HL-60/S4 treated with phorbol 12-myristate 13-acetate at 8.2 ng/mL for 4 days and 3 days (cell line): ENCODE results near the gene TNFRSF19.
"Not testable (repeated sequence)": the region's sequence is repeated elsewhere in the genome, so short reads cannot be mapped to it uniquely, and the experiment has no call there.

Experiments
- in situ Hi-C: fragments of 300-500 bp; cut with MboI; formaldehyde crosslinking; loops from 2 replicates; pipeline ENCODE4 v1.15.0; 2022; ENCODE audit warnings: low sequenced_read_pairs

Gene TNFRSF19

DNA sequence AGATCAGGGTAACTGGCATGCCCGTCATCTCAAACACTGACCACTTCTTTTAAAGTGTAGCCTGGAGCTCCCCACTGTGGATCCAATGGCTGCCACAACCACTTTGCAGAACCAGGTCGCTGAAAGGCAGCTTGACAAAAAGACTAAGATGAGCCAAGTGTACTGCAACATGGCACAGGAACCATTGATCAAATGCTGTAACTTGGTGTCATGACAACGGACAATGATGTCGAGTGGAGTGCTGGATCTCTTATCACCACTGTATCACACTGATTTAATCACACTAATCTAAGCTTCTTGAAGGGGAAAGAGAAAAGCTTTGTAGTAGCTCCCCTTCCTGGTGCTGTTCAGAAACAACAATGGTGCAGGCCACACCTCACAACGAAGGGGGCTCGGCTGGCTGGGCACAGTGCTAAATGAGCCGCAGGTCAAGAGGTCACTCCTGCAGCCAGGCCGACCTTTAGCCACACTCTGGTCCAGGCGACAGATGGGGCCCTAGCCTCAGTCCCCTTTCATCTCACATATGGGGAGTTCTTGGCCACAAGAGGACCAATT lies 2.2 kb upstream of the TNFRSF19 start:
- in situ Hi-C loops: no loop called here

DNA sequence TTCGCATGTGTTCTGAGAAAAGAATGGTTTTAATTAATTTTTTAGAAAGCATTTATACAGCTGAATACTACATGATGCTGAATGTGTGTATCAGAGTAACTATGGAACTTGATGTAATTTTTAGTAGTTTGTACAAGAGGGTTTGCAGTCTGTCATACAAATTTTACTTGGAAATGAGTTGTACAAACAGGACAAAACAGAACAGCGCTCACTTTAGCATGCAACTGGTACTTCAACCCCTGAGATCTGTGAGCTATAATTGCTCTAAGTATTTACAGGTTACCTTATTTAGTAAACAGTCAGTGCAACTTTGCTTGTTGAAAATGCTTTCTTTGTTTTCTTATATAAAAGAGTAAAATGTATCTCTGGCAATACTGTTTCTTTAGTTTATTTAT lies 706 bp downstream of the TNFRSF19 start:
- in situ Hi-C loops: no loop called here

DNA sequence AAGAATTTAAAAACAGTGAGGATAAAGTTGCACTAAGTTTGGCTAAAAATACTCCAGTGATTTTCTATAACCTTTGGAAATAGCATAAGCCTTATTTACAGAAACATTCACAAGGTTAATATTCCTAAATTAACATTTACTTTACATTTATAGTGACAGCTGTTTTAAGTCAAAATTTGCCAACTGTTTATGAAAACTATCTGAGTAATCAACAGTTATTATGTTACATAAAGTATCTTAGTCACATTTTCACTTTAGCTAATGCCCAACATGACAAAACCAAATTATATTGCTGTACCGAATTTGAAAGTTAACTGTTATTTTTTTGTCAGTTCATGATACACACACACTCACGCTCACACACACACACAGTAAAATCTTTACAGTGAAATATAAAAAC lies 1.2 kb downstream of the TNFRSF19 start:
- in situ Hi-C loops: no loop called here

DNA sequence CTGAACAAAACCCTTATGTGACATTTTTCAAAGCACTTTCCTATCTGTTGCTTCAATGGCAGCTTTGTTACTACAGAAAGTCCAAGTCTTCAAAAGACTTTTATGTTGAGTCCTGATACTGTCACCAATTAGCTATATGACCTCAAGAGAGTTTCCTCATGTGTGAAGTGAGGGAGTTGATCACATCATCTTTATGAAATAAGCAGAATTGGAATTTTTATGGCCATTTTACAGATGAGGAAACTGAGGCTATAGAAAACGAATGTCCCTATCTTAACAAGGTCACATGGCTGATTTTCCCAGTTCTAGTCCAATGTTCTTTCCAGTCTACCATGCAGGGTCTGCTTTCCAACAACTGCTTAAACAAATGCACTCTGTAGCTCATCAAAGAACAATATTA lies 2.6 kb downstream of the TNFRSF19 start:
- in situ Hi-C loops: no loop called here

DNA sequence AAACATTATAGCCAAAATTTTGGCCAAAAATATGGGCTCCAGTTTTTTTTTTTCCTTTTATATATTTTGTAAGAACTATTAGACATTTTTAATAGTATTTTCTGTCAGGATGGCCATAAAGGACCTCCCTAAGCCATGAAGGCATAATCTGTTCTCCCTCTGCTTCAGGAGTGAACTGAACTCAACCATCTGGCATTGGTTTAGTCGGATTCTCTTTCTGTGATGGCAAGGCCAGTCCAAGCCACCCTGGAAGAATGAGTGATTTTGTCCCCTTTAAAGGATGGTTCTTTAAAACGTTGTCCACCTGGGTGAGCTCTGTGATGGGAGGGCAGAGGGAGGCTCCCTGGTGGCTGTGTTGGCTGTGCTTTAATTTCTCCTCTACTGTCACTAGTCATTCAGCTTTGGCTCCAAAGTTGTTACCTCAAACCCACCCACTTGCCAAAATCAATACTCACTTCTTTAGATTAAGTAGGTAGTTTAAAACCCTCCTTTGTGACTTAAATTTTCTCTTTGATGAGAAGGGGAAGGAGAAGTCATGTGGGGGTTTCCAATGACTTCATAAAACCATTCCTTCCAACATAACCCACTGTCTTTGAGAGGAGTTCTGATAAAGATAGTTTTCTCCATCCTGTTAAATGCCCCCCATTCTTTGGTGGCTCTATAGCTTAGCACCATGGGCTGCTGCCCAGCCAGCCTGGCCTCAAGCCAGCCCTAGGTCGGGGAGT lies 4.4 kb downstream of the TNFRSF19 start:
- in situ Hi-C loops: no loop called here

DNA sequence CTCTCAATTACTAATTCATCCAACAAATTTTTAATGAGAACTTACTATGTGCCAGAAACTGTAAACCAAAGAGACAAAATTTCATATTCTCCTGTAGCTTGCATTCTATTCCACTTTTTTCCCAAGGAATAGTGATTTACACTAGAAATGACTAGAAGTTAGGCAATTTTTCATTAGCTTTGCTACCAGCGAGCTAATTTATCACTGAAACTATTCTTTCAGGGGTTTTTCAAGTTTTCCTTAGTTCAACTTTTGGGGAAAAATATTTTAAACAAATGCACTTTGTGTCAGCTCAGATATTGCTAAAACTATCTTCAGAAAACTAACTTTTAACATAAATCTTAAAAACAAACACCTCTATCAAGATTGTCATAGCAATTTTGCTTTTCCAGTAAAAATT lies 5.4 kb downstream of the TNFRSF19 start:
- in situ Hi-C loops: no loop called here

DNA sequence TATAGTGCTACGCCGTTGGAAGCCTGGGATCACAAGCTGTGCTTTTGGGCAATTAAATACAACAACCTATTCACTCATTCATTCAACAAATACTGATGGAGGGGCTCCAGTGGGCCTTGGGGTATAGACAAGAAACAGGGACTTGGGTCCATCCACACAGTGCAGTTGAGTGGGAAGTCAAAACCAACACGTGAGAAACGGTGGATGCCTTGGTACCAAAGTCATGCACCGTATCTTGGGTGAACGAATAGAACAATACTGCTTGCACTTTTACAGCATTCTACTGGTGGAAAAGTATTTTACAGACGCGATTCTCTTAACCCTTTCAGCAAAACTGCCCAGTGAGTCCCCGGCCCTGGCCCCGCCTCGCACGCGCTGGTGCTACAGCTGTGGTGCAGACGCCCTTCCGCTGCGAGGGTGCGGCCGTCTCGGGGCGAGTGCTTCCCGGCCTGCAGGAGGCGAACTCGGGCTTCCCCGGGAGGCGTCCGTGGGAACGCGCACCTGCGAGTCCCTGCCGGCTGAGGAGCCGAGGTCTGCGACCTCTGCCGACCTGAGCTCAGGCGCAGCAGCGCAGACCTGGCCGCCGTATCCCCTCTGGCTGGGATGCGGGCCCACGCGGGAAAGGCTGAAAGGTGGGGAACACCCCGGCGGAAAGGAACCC lies 8.3 kb downstream of the TNFRSF19 start:
- in situ Hi-C loops: no loop called here

DNA sequence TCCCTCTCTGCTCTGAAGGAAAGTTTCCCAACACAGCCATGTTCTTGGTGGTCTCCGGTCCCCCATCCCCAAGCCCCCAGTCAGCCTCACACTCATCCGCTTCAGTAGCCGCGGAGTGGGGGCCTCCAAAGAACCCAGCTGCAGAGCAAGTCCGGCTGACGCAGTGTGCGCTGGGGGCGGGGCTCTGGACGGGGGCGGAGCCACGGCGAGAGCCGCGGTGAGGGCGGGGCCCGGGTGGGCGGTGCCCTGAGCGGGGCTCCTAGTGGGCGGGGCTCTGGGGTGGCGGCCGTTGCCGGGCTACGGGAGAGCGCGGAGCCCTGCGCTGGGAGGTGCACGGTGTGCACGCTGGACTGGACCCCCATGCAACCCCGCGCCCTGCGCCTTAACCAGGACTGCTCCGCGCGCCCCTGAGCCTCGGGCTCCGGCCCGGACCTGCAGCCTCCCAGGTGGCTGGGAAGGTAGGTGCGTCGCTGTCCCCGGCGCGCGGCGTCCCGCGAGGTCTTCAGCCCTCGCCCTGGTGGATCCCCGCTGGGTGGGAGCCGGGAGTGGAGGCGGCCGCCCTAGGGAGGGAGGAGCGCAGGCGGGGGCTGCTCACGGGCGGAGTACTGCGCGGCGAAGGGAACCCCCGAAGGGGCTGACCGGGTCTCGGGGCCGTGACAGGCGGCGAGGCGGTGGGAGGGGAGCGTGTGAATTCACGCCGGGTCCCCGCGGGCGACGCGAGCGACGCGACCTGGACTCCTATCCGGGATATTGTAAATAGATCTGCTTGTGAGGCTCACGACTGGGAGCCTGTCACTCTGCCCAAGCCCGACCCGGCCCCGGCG lies 9.1 kb downstream of the TNFRSF19 start:
- in situ Hi-C loops: no loop called here

DNA sequence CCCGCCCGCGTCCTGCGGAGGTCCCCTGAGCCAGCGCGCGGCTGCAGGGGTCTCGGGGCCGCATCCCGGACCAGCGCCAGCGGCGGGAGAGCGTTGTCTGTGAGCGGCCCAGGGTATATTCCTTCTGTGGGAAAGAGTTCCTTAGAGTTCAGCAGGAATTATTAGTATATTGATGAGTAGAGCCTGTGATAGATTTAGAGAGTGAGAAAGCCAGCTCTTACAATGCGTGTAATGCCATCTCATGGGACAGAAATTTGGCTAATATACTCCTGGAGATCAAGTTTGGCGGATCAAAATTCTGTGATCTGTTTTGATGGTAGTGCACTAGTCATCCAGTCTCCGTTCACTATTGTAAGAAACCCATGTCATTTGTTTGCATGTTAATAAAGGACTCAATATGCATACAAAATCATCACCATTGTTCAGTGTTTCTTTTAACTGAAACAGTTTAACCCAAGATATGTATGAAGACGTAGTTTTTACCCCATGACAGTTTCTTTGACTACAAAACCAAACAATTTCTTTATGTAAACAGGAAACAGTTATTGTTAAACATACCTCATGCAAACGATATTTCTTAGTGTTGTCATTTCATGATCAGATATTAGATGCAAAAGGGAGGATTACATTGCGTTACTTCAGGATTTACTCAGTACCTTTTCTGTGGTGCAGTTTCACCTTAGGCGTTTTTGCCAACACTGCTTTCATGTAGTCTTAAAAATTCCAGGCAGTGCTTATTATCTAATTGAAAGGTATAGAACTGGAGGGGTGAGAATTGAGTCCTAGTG lies 9.9 kb downstream of the TNFRSF19 start:
- in situ Hi-C loops: no loop called here

DNA sequence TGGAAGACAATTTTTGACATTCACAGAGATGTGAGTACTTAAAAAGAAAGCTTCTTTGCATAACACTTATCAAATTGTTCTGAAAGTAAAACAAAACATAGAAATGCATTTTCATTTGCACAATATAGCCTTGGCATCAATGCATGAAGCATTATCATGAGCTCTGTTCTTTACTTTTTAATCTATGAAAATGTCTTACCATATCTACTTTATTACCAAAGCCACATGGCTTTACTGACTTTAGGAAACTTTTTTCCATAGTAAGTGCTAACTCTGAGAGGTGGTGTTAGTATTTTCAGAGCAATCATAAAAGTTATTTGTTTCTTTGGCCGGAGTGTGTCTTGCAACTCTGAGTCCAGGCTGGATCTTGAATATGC lies 10.5 kb downstream of the TNFRSF19 start:
- in situ Hi-C loops: no loop called here

DNA sequence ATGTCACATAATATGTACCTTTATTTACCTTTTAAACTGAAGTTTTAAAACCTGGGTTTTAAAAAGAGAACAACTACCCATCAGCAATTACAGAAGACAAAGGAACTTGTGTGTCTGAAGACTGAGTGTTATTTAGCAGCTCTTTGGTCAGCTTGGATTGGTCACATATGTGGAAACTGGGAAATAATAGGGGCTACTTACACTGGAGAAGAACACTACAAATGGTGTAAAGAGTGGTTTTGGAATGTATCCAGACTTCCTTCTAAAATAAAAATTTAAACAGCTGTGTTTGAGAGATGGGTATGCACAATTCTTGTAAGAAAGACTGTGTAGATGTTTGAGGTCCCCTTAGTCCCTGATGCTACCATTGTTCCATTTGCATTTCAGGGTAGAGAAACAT lies 13.3 kb downstream of the TNFRSF19 start:
- in situ Hi-C loops: no loop called here

DNA sequence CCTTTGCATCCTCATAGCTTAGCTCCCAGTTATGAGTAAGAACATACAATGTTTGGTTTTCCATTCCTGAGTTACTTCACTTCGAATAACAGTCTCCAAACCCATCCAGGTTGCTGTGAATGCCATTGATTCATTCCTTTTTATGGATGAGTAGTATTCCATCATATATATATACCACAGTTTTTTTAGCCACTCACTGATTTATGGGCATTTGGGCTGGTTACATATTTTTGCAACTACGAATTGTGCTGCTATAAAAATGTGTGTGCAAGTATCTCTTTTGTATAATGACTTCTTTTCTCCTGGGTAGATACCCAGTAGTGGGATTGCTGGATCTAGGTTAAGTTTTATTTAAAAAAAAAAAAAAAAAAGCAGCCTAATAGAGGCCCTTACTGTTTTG lies 14.1 kb downstream of the TNFRSF19 start:
- in situ Hi-C loops: no loop called here

DNA sequence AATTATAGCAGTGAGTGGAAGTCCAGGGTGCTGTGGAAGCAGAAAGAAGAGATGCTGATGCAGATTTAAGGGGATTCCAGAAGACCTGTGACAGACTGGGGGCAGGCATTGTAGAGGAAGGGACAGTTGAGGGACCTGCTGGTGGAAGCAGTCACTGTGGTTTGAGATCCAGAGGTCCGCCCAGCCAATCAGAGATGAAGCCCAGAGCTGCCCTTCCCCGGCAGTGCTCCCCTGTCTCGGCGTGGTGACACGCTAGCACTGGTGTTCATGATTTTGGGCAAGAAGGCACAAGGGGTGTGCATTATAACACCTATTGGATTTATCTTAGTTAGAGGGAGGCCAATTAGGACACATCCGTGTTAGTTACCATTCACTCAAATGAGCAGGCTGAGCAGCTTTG lies 16.1 kb downstream of the TNFRSF19 start:
- in situ Hi-C loops: no loop called here

DNA sequence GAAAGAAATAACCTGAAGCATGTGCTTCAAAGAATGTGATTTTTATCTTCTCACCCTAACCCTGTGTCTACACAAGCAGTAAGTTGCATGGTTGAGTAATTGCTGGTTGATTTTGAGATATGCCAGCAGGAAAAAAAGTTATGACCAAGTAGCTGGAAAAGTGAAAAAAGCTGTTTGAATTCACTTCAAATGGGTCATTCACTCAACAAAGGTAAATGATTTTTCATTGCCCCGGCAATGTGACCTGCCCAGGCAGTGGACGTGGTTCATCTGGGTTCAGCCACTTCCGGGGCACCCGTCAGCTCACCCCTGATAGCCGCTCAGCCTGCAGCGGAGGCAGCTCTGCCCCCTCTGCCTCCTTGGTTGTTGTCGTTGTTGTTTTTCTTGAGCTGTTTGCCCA lies 18.5 kb downstream of the TNFRSF19 start:
- in situ Hi-C loops: no loop called here

DNA sequence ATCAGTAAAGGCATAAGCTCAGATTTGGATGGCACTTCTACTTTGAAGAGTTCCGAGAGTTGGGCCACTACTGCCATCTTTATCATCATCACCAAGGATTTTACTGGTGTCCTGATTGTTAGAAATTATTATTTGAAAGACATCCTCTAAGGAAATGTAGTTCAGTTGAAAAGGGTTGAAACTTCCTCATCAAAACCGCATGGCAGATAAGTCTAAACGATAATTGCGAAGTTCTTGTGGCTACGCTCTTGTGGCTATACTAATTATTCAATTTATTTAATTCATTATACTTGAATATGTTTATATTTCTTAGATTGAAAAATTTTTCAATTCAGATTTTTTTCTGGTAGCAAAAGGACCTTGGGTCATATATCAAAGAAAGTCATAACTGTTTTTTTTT lies 22.4 kb downstream of the TNFRSF19 start:
- in situ Hi-C loops: no loop called here

DNA sequence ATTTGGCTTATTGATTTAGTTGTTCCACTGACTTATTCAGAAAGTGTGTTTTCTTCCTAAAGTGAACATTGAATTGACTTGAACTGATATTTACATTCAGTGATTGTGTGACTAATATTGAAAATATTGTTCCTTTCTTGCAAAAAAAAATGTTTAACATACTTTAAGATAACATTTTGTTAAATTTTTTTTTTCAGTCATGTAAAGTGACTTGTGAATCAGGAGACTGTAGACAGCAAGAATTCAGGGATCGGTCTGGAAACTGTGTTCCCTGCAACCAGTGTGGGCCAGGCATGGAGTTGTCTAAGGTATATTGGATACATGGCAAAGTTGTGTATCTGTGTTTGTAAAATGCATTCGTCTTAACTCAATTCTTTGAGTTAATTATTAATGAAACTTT lies 22.9 kb downstream of the TNFRSF19 start:
- in situ Hi-C loops: no loop called here

DNA sequence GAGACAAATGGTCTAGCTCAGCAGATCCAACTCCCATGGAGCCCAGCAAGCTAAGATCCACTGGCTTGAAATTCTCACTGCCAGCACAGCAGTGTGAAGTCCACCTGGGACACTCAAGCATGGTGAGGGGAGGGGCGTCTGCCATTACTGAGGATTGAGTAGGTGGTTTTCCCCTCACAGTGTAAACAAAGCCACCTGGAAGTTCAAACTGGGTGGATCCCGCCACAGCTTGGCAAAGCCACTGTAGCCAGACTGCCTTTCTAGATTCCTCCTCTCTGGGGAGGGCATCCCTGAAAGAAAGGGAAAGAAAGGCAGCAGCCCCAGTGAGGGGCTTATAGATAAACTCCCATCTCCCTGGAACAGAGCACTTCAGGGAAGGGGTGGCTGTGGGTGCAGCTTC lies 24.1 kb downstream of the TNFRSF19 start:
- in situ Hi-C loops: not testable (repeated sequence)

DNA sequence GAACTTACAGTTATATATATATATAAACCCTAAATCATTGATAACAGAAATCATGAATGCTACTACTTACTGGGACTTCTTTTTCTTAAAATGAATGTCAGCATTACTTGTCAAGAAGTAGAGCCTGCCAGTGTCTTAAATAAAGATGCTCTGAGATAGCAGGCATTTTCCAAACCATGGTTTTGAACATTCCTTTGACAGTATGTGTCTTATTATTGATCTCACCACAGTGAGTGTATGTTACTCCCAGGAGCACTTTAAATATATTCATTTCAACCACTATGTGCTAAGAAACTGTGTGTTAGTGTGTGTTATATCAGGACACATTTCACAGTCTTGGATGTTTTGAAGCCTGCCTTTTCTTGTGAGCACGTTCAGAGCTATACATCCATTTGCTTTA lies 28.2 kb downstream of the TNFRSF19 start:
- in situ Hi-C loops: no loop called here

DNA sequence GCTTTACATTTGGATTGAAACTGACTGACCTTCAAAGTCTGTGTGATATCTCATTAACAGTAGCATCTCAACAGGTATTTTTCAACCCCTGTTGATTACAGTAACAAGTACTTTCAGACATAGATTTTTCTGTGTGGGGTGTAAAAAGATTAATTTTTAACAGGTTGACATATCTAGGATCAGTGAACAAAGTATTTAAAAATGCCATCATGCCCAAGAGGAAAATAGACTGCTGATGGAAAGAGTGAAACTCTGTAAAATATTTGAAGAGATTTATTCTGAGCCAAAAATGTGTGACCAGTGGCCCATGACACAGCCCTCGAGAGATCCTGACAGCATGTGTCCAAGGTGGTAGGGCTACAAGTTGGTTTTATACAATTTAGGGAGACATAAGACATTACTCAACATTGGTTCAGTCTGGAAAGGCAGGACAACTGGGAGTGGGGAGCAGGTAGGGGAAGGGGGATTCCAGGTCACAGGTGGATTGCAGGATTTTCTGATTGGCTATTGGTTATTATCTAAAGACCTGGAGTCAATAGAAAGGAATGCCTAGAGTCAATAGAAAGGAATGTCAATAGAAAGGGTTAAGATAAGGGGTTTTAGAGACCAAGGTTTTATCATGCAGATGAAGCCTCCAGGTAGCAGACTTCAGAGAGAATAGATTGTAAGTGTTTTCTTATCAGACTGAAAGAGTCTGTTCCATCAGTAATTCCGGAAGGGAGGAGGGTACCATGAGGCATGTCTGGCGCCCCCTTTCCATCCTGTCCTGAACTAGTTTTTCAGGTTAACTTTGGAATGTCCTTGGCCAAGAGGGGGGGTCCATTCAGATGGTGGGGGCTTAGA lies 29.1 kb downstream of the TNFRSF19 start:
- in situ Hi-C loops: no loop called here

DNA sequence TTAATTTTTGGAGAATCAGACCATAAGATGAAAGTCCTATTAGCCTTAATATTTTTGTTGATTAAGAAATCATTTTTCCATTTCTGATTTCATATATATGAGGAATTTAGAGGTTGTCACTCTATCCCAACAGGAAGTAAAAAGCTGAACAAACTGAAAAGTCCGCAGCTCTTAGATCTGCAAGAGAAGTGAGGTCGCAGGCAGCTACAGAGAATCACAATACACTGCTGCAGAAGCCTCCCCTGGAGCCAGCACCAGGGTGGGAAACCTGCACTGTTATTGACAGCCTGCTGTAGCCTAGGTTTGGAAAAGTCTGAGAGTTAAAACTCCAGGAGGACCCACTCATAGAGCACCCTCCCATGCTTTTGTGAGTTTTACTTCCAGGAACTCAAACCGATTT lies 29.9 kb downstream of the TNFRSF19 start:
- in situ Hi-C loops: no loop called here
